Body of pancreas (tissue), 4 donors: ENCODE measurements around the gene HEY2.

Experiments used
- CTCF ChIP-seq, 7 experiments: fragments of 450-650 bp in 4 of 7; fragments of 200-600 bp in 3 of 7; sonication (generic) in 3 of 7; IDR thresholded peaks; one replicate each; pipeline ENCODE4 v1.5.1; 2016 to 2019; ENCODE audit warnings: antibody characterized with exemption in 7 of 7
- POLR2A ChIP-seq, 3 donors: fragments of 450-650 bp; IDR thresholded peaks; one replicate each; pipeline ENCODE4 v1.6.1; 2016; ENCODE audit warnings: antibody characterized with exemption in 3 of 3, mild to moderate bottlenecking in 2 of 3

- peak in 5 of 7 experiments; percentile 32 to 49 (median 37) for TF ChIP-seq CTCF (IDR thresholded peaks at IDR 0.05)
- TF ChIP-seq POLR2A (IDR thresholded peaks at IDR 0.05) = peak in 1 of 3 donors; percentile 18
These were observed 3.9 kb downstream of the HEY2 start for GRCh38 chr6:125753218-125753936.
